Loucy (cell line): ENCODE measurements around the gene C1orf167.
A peak's percentile ranks its signal among the peaks of the same experiment; 100 is the strongest.

Source experiments
- H2AFZ ChIP-seq: fragments of 200-600 bp; sonication (generic); 2 replicates; pipeline ENCODE4 v1.6.0; 2016; ENCODE audit warnings: antibody characterized with exemption, mild to moderate bottlenecking, low read length, moderate library complexity
- H3F3A ChIP-seq: fragments of 200-600 bp; 2 replicates; pipeline ENCODE4 v1.6.0; 2016; ENCODE audit warnings: antibody characterized with exemption, low read depth, mild to moderate bottlenecking
- H3K27me3 ChIP-seq: fragments of 200-600 bp; sonication (generic); 2 replicates; pipeline ENCODE4 v1.6.1; 2014; ENCODE audit warnings: low read length, mild to moderate bottlenecking; ENCODE audit not compliant: insufficient read depth, poor library complexity, severe bottlenecking
- H3K36me3 ChIP-seq: fragments of 200-600 bp; sonication (generic); 2 replicates; pipeline ENCODE4 v1.6.1; 2016; ENCODE audit warnings: low read length; ENCODE audit not compliant: insufficient read depth
- H3K4me1 ChIP-seq: fragments of 200-600 bp; sonication (generic); 2 replicates; pipeline ENCODE4 v1.5.1; 2014; ENCODE audit warnings: low read length, mild to moderate bottlenecking; ENCODE audit not compliant: insufficient read depth, poor library complexity, severe bottlenecking
- H3K4me2 ChIP-seq: fragments of 200-600 bp; sonication (generic); 2 replicates; pipeline ENCODE4 v1.6.0; 2014; ENCODE audit warnings: antibody characterized with exemption, low read length, low read depth, mild to moderate bottlenecking; ENCODE audit not compliant: poor library complexity, severe bottlenecking
- H3K4me3 ChIP-seq: fragments of 200-600 bp; sonication (generic); 2 replicates; pipeline ENCODE4 v1.5.1; 2014; ENCODE audit warnings: low read length, mild to moderate bottlenecking, mixed read lengths; ENCODE audit not compliant: poor library complexity, severe bottlenecking
- H3K79me2 ChIP-seq: fragments of 200-600 bp; sonication (generic); 2 replicates; pipeline ENCODE4 v1.6.1; 2014; ENCODE audit warnings: low read length; ENCODE audit not compliant: insufficient read depth
- H3K9ac ChIP-seq: fragments of 200-600 bp; sonication (generic); 2 replicates; pipeline ENCODE4 v1.6.0; 2014; ENCODE audit warnings: mild to moderate bottlenecking, low read depth, low read length, moderate library complexity; ENCODE audit not compliant: poor library complexity, severe bottlenecking
- H3K9me2 ChIP-seq: fragments of 200-600 bp; sonication (generic); replicated peaks from 2 replicates; pipeline ENCODE4 v1.6.1; 2016; ENCODE audit warnings: low read depth, low read length, mixed read lengths
- H3K9me3 ChIP-seq: fragments of 200-600 bp; sonication (generic); 2 replicates; pipeline ENCODE4 v1.6.1; 2014; ENCODE audit warnings: mild to moderate bottlenecking, antibody characterized with exemption, low read length, low read depth; ENCODE audit not compliant: insufficient read depth
- H4K20me1 ChIP-seq: fragments of 200-600 bp; sonication (generic); 2 replicates; pipeline ENCODE4 v1.6.0; 2014; ENCODE audit warnings: antibody characterized with exemption, low read length, mild to moderate bottlenecking; ENCODE audit not compliant: insufficient read depth, poor library complexity, severe bottlenecking
- EZH2phosphoT487 ChIP-seq: fragments of 200-600 bp; IDR thresholded peaks from 2 replicates; pipeline ENCODE4 v1.6.1; 2018; ENCODE audit warnings: antibody characterized with exemption, mild to moderate bottlenecking, moderate library complexity, borderline replicate concordance
- TF ChIP-seq, protein P1 (sequence below): fragments of 200-600 bp; sonication (generic); conservative IDR thresholded peaks from 2 replicates; pipeline ENCODE4 v1.5.1; 2014; ENCODE audit warnings: mild to moderate bottlenecking, antibody characterized with exemption, low read length

The C1orf167 gene

DNA sequence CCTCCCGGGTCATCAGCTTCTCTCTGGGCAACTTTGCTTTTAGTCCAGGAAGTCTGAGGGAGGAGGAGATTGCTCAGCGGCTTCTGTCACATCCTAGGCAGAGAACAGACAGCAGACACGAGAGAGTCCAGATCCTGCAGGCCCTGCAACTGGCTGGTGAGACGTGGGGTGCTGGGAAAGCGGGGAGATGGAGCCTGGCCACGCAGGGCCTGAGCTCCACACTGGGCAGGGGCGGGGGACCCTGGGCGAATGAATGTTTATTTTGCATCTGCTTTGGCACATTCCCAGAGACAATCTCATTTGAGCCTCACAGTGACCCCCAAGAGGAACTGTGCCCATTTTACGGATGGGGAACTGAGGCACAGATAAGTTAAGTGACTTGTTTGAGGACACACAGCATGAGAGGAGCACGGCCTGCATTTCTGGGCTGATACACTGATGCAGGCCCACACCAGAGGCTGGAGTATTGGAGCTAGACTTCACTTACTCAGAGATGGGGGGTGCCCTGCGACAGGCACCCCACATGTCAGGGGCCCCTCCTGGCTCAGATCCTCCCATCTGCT lies 9.6 kb downstream of the C1orf167 start:
- TF ChIP-seq, protein P1, sequence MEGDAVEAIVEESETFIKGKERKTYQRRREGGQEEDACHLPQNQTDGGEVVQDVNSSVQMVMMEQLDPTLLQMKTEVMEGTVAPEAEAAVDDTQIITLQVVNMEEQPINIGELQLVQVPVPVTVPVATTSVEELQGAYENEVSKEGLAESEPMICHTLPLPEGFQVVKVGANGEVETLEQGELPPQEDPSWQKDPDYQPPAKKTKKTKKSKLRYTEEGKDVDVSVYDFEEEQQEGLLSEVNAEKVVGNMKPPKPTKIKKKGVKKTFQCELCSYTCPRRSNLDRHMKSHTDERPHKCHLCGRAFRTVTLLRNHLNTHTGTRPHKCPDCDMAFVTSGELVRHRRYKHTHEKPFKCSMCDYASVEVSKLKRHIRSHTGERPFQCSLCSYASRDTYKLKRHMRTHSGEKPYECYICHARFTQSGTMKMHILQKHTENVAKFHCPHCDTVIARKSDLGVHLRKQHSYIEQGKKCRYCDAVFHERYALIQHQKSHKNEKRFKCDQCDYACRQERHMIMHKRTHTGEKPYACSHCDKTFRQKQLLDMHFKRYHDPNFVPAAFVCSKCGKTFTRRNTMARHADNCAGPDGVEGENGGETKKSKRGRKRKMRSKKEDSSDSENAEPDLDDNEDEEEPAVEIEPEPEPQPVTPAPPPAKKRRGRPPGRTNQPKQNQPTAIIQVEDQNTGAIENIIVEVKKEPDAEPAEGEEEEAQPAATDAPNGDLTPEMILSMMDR: no peak
- no peak for TF ChIP-seq EZH2phosphoT487
- Histone ChIP-seq H3K4me1 (no peaks in the 10 kb centered on the region), H3K4me3 (no peak overlapping the region), H2AFZ (no peak overlapping the region), H4K20me1 (no peaks in the 10 kb centered on the region), H3K4me2 (no peak overlapping the region), H3F3A (no peaks in the 10 kb centered on the region), H3K9me3 (no peaks in the 10 kb centered on the region), H3K79me2 (no peaks in the 10 kb centered on the region), H3K9me2 (no peaks in the 10 kb centered on the region), H3K9ac (no peak overlapping the region), H3K27me3 (no peaks in the 10 kb centered on the region), H3K36me3 (no peaks in the 10 kb centered on the region)

DNA sequence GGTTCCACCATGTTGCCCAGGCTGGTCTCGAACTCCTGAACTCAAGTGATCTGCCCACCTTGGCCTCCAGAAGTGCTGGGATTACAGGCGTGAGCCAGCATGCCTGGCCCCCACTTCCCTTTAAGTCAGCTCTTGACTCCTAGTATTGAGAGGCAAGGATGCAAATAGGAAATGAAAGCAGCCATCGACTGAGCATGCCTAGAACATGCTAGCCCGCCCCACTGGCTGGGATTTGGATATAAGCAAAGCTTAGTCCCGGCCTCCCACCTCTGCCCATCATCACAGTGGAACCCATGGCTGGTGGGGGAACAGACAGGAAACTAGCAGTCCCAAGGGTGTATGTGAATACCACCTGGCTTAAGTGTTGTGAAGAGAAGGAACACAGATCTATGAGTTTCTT lies 10.5 kb downstream of the C1orf167 start:
- H3K4me1 ChIP-seq: no peaks in the 10 kb centered on the region
- H3K4me3 ChIP-seq: no peak overlapping the region
- no peak overlapping the region for H3K4me2 ChIP-seq
- H3K27me3 ChIP-seq: no peaks in the 10 kb centered on the region
- no peaks in the 10 kb centered on the region for H3K36me3 ChIP-seq
- TF ChIP-seq, protein P1: no peak
- TF ChIP-seq EZH2phosphoT487: no peak
- H3K9ac ChIP-seq: no peak overlapping the region
- no peaks in the 10 kb centered on the region for H3K9me2 ChIP-seq
- H3K79me2 ChIP-seq: no peaks in the 10 kb centered on the region
- H2AFZ ChIP-seq: 0 out of 2 replicates have a peak overlapping the region, but pooled peaks have one; percentile 2
- no peaks in the 10 kb centered on the region for H3K9me3 ChIP-seq
- H3F3A ChIP-seq: no peaks in the 10 kb centered on the region
- H4K20me1 ChIP-seq: no peaks in the 10 kb centered on the region

DNA sequence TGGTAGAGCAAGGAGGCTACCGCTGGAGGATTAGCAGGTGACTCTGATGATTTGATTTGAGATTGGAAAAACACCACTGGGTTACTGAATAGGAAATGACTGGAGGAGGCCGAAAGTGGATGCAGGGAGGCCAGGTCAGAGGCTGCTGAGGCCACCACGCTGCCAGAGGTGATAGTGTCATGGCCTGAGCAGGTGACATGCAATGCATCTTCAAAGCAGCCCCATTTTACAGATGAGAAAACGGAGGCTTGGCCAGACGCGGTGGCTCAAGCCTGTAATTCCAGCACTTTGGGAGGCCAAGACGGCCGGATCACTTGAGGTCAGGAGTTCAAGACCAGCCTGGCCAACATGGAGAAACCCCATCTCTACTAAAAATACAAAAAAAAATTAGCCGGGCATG lies 12.8 kb downstream of the C1orf167 start:
- Histone ChIP-seq H3K27me3 (no peaks in the 10 kb centered on the region), H4K20me1 (no peaks in the 10 kb centered on the region), H2AFZ (no peak overlapping the region), H3K9me3 (no peaks in the 10 kb centered on the region), H3K4me3 (no peak overlapping the region), H3F3A (no peaks in the 10 kb centered on the region), H3K79me2 (no peaks in the 10 kb centered on the region), H3K9me2 (no peaks in the 10 kb centered on the region), H3K9ac (no peak overlapping the region), H3K4me2 (no peak overlapping the region), H3K4me1 (no peaks in the 10 kb centered on the region), H3K36me3 (no peaks in the 10 kb centered on the region)
- no peak for TF ChIP-seq EZH2phosphoT487
- TF ChIP-seq, protein P1: no peak
